Activated CD8-positive, alpha-beta memory T cell treated with anti-CD3 and anti-CD28 coated beads for 48 hours (primary cell): Measurements from ENCODE around the gene CDKN2B-AS1.

Experiments used
- DNase-seq, 3 experiments: peaks; one replicate each; pipeline ENCODE4 v3.0.0-alpha.2; 2020; ENCODE audit warnings: low read depth in 2 of 3, low spot score in 2 of 3

CDKN2B-AS1 gene

GRCh38 chr9:22148876-22149637 lies 154.5 kb downstream of the CDKN2B-AS1 start:
- DNase-seq: no peak

- DNase-seq: no peak
Observed at GRCh38 chr9:22154064-22154463, 159.5 kb downstream of the CDKN2B-AS1 start.

DNA sequence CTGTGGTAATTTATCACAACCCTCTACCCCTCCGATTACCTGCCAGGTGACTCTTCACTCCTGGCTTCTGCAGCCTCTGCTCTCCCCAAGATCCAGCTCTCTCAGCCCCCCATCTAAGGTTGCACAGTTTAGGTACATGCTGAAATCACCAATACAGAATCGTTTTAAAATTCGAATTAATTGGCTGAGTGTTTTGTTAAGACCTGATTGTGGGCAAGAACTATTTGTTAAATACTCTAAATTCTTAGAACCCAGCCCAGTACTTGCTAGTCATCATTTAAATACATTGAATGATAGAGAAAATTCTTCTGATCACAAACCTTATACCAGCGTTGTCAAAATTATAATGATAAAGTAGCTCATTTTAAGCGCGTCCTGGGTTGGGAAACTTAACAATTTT lies 162.0 kb downstream of the CDKN2B-AS1 start:
- DNase-seq: no peak

DNA sequence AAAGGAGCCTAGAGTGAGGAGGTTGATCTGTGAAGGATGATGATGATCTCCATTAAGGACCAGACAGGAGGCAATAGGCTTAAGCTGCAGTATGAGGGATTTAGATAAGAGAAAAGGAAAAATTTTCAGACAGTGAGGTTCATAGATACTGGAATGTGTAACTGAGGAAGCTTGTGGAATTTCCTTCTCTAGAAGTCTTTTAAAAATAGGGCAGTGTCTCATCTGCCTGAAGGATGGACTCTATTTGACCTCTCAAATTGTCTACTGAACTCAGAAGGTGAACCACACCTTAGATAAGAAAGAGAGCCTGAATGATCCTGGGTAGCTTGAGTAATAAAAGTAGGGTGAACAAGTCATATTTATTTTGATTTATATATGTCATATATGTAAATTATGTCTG lies 162.7 kb downstream of the CDKN2B-AS1 start:
- DNase-seq: no peak

DNA sequence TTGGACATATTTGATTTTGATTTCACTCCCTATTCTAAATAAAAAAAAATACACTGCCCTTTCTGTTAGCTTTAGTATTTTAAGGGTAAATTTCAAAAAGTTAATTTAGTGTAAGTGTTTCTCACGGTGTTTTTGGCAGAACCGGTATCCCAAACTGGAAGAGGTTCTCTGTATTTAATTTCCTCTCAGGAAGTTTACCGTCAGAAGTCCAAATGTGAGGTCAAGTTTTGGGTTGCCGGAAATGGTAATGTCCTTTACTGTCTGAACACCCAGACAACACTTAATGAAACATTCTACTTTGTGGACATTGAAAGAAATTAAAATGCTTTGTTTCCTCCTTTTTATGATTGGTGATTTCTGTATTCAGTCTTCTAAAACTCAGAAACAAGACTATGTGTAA lies 163.2 kb downstream of the CDKN2B-AS1 start:
- no peak for DNase-seq

DNA sequence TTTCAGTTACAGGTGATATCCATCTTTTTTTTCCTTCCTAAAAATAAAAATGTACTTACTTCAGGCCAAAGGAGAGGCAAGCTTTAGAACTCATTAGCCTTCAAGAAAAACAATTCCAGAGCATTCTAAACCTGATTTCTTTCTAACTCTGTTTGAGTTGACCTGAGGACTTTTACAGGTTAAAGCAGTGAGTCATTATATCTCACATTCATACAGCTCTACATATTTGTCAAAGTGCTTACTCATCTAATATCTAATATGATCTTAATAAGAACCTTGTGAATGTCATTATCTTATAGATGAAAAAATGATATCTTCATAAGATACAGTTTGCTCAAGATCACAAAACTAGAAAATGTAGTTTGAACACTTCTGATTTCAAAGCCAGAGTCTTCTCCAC lies 163.7 kb downstream of the CDKN2B-AS1 start:
- DNase-seq: no peak

DNA sequence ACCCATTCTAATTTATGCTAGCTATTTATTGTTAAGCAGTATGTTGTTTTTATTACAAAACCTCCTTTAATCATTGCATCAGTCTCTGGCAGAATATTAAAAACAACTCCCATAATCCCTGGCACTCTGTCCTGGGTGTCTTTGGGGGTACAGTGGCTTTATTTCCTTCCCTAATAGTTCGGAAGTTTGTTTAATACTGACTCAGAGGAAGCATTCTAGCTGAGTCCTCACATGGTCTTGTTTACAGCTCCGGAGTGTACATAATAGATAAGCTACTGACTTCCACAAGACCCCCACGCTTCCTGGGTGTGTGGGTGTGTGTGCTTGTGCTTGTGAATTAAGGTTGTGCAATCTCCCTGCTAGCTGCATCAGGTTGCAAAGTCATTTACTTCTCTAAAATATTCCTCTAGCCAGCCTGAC lies 164.3 kb downstream of the CDKN2B-AS1 start:
- DNase-seq: no peak

GRCh38 chr9:22159586-22159985 lies 165.0 kb downstream of the CDKN2B-AS1 start:
- no peak for DNase-seq

- no peak for DNase-seq
Observed at GRCh38 chr9:22160221-22160620, 165.6 kb downstream of the CDKN2B-AS1 start.

DNA sequence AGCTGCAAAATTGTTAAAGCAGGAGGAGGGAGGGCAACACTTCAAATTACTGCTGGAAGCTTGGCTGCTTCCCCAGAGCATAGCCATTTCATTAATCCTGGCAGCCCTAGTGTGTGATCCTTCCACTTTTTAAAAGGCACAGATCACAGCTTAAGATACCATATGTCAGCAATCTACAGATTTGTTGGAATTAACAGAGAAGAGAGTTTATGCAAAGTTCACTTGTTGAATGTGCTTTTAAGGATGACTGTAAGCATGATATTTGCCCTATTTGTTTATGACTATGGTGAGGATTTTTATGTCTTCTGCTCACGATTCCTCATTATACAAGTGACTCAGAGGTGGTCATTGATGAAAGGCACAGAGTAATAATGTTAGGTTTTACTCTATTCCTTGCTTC lies 170.6 kb downstream of the CDKN2B-AS1 start:
- DNase-seq: no peak

DNA sequence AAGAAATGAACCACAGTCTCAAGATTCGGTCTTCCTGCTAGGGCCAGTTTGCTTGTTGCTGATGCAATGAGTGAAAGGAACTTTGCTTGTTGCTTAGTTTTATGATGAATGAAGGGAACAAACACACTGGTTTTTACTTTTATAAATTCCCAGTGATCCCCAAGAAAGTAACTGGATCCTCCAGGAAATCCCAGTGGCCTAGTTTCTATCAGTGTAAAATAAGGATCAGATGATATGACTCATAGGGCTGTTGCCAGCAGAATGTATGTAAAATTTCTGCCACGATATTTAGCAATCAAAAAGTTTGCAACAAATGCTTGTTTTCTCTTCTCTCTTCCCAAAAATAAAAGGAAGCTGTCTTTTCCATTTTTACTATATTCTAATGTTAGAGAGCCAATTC lies 174.7 kb downstream of the CDKN2B-AS1 start:
- DNase-seq: no peak

DNA sequence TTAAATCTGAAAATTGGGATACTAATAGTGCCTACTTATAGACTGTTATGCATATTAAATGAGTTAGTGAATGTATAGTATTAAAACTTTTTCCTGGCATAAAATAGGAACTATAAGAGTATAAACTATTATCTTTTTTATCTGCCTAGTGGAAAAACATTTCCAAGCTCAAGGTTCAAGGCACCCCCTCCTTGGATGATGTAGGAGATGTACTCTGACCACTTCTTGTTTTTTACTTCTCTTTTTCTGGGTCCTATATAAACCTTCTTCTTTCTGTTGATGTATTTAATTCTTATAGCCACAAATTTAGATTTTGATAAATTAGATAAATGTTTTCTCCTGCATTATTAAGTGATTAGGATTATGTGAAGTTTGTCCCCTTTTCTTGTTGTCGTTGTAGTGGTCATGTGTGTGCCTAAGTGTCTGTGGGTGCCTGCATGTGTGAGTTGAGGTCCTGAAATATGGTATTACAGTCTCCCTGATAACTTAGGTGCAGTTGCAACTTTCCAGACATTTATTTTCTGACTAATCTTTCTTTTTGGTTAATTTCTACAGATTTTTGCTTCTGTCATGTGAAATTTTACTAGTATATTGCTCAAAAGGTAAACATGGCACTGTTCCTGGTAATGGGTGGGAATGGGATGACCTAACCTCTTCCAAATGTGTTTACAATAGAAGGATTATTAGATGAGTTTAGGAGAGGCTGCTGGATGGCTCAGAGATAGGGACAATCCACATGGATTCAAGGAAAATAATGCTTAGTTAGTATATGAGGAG lies 175.3 kb downstream of the CDKN2B-AS1 start:
- no peak for DNase-seq
